NOMO-1 treated with dmso at 0.1 percent for 144 hours (cell line): ENCODE data around the gene EFCAB10.
"Not testable (repeated sequence)": the region's sequence is repeated elsewhere in the genome, so short reads cannot be mapped to it uniquely, and the experiment has no call there.

ENCODE experiments used
- DNase-seq: peaks from one replicate; lab custom pipeline; 2025; ENCODE audit not compliant: unreplicated experiment; lab: John Stamatoyannopoulos, UW

EFCAB10 gene

GRCh38 chr7:105531792-105532671 is 49.3 kb downstream of the EFCAB10 start, which contains the start of gene RINT1:
Gene RINT1, plus strand, starts transcription at chr7:105532201. Its CDS starts 115 bp downstream, at chr7:105532316.
- peak; percentile 77 for DNase-seq

DNA sequence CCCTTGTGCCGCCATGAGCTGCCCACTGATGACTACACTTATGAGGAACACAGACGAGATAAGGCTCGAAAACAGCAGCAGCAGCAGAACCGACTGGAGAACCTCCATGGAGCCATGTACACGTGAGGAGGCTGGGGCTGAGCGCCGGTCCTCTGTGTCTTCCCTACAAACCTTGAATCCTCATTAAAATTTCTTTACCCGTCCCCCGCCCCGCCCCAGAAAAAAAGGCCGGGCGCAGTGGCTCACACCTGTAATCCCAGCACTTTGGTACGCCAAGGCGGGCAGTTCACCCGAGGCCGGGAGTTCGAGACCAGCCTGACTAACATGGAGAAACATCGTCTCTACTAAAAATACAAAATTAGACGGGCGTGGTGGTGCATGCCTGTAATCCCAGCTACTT is 50.7 kb downstream of the EFCAB10 start:
- DNase-seq, result no peak

- no peak for DNase-seq
Measured at GRCh38 chr7:105530126-105530525, 51.2 kb downstream of the EFCAB10 start.

GRCh38 chr7:105527737-105528136 is 53.6 kb downstream of the EFCAB10 start:
- DNase-seq, result not testable (repeated sequence)

GRCh38 chr7:105524840-105525239 is 56.5 kb downstream of the EFCAB10 start:
- DNase-seq, result no peak

- not testable (repeated sequence) for DNase-seq
Measured at GRCh38 chr7:105524423-105524822, 56.9 kb downstream of the EFCAB10 start.

GRCh38 chr7:105521717-105522463 is 59.4 kb downstream of the EFCAB10 start, which contains the start of gene PUS7:
Gene PUS7, minus strand, starts transcription at chr7:105522271. Its CDS starts 13,759 bp downstream, at chr7:105508512.
- peak; percentile 24 for DNase-seq

DNA sequence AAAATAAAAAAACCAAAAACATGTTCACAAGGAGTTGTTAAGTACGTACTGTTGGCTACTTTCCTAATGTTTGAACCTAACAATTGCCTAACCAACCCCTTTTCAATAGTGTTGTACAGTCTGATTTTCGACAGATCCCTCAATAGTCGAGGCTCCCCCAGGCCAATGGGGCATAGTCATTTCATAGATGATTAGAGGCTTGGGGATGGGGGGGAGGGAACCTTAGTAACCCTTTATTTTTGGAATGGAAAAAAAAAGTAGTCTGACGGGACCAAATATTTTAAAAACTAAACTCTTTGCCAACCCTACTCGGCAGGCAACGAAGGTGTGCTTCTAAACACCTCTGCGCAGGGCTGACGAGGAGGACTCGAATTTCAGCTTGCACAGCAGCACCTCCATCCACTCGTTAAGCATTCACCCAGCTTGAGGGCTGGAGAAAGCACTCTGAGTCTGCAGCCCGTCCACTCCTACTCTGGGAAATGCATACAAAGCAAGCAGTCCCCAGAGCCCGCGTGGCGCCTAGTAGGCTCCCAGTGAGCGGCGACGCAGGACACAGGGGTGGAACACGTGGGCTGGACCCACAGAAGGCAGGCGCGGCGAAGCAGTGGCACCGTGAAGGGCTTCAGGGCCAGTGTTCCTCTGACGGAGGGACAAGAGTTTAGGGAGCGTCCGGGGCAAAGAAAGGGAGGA is 60.1 kb downstream of the EFCAB10 start:
- DNase-seq, result no peak

- DNase-seq, result not testable (repeated sequence)
Measured at GRCh38 chr7:105520620-105521019, 60.7 kb downstream of the EFCAB10 start.

DNA sequence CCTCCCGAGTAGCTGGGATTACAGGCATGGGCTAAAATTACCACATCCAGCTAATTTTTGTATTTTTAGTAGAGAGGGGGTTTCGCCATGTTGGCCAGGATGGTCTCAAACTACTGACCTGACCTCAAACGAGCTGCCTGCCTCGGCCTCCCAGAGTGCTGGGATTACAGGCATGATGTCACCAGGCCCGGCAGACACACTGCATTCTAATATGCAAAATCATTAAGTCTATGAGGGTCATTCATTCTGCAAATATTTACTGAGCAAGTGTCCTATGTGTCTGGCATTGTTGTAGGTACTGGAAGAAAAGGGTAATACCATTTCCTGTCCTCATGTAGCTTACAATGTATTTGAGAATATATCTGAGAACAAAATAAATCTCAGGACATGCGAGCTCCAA is 61.9 kb downstream of the EFCAB10 start:
- no peak for DNase-seq

GRCh38 chr7:105515610-105516009 is 65.7 kb downstream of the EFCAB10 start:
- not testable (repeated sequence) for DNase-seq
